ENCODE measurements around the gene IBA57.
"Not testable (repeated sequence)": the region's sequence is repeated elsewhere in the genome, so short reads cannot be mapped to it uniquely, and the experiment has no call there.

The IBA57 gene

GRCh38 chr1:228214921-228215662, 49.5 kb downstream of the IBA57 start:
- DNase-seq, result no peak

DNA sequence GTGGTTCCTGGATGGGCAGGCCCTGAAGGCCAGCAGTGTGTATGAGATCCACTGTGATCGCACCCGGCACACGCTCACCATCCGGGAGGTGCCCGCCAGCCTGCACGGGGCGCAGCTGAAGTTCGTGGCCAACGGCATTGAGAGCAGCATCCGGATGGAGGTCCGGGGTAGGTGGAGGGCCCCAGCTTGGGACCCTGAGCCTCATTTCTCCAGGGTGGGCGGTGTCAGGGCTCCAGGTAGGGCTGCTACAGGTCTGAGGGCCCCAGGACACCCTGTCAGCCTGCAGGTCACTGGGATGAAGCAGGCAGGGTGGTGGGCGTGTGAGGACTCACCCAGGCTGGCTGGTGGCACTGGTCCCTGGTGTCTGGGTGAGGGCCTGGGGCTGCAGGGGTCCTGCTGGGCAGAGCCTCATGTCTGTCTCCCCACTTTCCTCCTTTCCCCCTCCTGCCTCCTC, 50.1 kb downstream of the IBA57 start:
- no peak for DNase-seq

- no peak for DNase-seq
These were observed 51.0 kb downstream of the IBA57 start for GRCh38 chr1:228216371-228217320.

GRCh38 chr1:228217551-228218344, 52.1 kb downstream of the IBA57 start:
- DNase-seq, result no peak

- DNase-seq, result no peak
These were observed 53.1 kb downstream of the IBA57 start for GRCh38 chr1:228218513-228219244.

DNA sequence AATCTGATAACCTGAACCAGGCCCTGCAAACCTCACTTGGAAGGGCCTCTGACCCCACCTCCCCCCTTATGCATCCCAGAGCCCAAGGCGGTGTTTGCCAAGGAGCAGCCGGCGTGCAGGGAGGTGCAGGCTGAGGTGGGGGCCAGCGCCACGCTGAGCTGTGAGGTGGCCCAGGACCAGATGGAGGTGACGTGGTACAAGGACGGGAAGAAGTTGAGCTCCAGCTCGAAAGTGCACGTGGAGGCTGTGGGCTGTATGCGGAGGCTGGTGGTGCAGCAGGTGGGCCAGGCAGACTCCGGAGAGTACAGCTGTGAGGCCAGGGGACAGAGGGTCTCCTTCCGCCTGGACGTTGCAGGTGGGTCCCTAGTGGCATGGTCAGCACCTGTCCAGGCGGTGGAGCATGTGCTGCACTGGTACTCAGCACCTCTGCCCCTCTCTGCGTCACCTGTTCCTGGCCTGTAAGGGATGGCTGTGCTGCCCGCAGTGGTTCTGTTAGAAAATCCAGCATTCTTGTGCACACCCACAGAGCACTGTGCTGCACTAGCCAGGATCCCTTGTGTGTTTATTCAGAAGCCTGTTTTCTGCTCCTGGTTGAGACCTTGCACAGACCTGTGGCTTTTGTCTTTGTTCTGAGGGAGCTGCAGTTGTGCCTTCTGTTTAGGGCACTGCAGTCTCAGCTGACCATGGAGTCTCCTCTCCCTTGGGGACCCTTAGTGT, 53.8 kb downstream of the IBA57 start:
- DNase-seq, result no peak

GRCh38 chr1:228219962-228220780, 54.6 kb downstream of the IBA57 start:
- DNase-seq, result no peak

DNA sequence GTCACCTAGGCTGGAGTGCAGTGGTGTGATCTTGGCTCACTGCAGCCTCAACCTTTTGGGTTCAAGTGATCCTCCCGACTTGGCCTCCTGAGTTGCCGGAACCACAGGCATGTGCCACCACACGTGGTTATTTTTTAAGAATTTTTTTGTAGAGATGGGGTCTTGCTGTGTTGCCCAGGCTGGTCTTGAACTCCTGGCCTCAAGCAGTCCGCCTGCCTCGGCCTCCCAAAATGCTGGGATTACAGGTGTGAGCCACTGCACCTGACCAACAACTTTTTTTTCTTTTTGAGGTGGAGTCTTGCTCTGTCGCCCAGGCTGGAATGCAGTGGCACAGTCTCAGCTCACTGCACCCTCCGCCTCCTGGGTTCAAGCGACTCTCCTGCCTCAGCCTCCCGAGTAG, 55.5 kb downstream of the IBA57 start:
- not testable (repeated sequence) for DNase-seq

GRCh38 chr1:228222548-228222947, 56.9 kb downstream of the IBA57 start:
- no peak for DNase-seq

- DNase-seq, result no peak
These were observed 58.9 kb downstream of the IBA57 start for GRCh38 chr1:228224198-228225164.

GRCh38 chr1:228225165-228225710, 59.6 kb downstream of the IBA57 start:
- DNase-seq, result no peak

GRCh38 chr1:228225740-228226139, 60.1 kb downstream of the IBA57 start:
- DNase-seq, result no peak

DNA sequence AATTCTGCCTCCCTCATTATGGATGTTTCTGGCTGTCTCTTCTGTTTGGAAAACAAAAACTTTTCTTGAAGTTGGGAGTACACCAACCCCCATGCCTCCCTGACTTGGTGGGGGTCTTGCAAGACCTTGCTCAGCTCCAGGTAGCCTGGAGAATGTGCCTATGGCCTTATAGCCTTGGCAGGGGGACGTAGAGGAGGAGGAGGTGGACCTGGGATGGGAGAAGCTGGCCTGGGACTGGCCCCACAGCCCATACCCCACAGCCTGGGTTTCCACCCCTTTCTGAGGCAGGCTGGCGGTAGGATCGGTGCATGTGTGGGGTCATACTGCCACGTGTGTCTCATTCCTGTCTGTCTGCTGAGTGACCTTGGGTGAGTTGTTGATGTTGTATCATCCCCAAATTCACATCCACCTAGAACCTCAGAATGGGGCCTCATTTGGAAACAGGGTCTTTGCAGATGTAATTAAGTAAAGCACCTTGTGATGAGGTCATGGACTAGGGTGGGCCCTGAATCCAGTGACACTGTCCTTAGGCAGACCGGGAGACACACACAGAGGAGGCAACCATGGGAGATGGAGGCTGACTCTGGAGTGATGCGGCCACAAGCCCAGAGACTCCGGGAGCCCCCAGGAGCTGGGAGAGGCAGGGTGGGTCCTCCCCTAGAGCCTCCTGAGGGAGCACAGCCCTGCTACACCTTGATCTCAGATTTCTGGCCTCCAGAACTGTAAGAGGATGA, 60.7 kb downstream of the IBA57 start:
- DNase-seq, result no peak

DNA sequence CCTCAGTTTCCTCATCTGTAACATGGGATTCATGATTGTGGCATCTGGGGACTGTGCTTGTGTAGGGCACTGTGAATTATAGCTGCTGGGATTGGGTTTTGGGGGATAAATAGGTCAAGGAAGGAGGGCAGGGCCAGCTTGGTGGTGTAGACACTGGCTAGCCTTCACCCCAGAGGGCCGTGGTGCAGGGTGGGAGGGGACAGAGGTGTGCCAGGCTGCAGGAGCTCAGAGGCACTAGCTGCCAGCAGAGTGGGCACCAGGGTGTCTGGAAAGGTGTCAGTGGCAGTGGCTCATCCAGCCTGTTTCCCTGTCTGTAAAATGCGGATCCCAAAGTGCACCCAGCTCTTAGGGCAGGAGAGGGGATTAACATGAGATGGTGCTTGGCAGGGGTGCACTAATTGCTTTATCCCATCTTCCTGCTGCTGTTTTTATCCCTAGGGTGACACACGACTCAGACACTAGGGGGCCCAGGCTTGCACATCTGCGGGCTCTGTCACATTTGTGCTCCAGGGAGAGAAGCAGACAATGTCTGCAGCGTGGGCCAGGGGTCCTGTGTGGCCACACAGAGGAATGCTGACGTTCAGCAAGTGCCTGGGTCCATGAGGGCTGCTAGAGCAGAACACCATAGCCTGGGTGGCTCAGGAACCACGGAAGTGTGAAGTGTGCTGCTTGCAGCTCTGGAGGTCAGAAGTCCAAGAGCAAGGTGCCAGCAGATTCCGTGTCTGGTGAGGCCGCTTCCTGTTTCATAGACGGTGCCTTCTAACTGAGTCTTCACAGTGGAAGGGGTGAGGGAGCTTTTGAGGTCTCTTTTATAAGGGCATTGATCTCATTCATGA, 61.6 kb downstream of the IBA57 start:
- no peak for DNase-seq

DNA sequence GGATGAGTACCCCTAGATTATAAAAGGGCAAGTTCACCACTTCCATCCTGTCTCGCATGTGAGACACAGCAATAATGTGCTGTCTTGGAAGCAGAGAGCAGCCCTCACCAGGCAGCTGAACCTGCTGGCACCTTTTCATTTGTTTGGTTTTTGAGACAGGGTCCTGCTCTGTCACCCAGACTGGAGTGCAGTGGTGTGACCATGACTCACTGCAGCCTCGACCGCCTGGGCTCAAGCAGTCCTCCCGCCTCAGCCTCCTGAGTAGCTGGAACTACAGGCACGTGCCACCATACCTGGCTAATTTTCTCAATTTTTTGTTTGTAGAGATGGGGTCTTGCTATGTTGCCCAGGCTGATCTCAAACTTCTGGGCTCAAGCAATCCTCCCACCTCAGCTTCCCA, 62.5 kb downstream of the IBA57 start:
- DNase-seq, result not testable (repeated sequence)

GRCh38 chr1:228228601-228229074, 63.0 kb downstream of the IBA57 start:
- no peak for DNase-seq

GRCh38 chr1:228231189-228231588, 65.6 kb downstream of the IBA57 start:
- DNase-seq, result no peak
